Vagina (tissue), 2 donors: ENCODE measurements around the gene SPACA7.

Experiments used
- CTCF ChIP-seq, 3 experiments: fragments of 450-650 bp in 2 of 3; fragments of 200-600 bp in 1 of 3; sonication (generic) in 1 of 3; IDR thresholded peaks; one replicate each; pipeline ENCODE4 v1.5.1; 2017 to 2019; ENCODE audit warnings: antibody characterized with exemption in 3 of 3, mild to moderate bottlenecking in 2 of 3, moderate library complexity in 2 of 3
- POLR2A ChIP-seq, 2 donors: fragments of 450-650 bp; IDR thresholded peaks; one replicate each; pipeline ENCODE4 v1.6.1; 2017; ENCODE audit warnings: antibody characterized with exemption in 2 of 2, mild to moderate bottlenecking in 2 of 2, moderate library complexity in 2 of 2
- POLR2AphosphoS5 ChIP-seq, 2 donors: sonication (generic); formaldehyde crosslinking; IDR thresholded peaks; one replicate each; pipeline ENCODE4 v1.9.0; 2017; ENCODE audit warnings: antibody characterized with exemption in 2 of 2, mild to moderate bottlenecking in 2 of 2, low read depth in 1 of 2; ENCODE audit not compliant: insufficient read depth in 1 of 2

DNA sequence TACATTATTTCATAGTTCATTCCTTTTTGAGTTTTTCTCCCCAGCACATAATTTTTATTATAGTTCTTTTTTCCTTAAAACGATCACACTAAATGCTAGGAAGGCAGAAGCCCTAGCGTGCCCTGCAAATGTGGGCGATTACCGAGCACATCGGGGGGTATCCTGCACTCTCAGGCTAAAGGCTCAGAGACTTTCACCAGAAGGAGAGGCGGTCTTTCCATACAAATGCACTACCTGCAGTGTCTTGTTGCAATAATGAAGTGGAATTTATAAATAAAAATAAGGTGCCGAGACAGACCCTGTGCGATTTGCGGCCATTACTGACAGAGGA is 29.3 kb upstream of the SPACA7 start:
- TF ChIP-seq CTCF (IDR thresholded peaks at IDR 0.05), result no peak
- no peak for TF ChIP-seq POLR2A (IDR thresholded peaks at IDR 0.05)
- TF ChIP-seq POLR2AphosphoS5 (IDR thresholded peaks at IDR 0.05; ENCODE audit: insufficient read depth in 1 of 2, low read depth in 1 of 2), result no peak
